Islet precursor cell (in vitro differentiated cells): ENCODE data around the gene SDK2.
A peak's percentile ranks its signal among the peaks of the same experiment; 100 is the strongest.

Source experiments
- DNase-seq: peaks from one replicate; pipeline ENCODE4 v3.0.0-alpha.2; 2018

Gene SDK2

GRCh38 chr17:73650617-73651200 lies 6.5 kb upstream of the SDK2 start:
- DNase-seq = peak; percentile 45

- DNase-seq = peak; percentile 78
Measured at GRCh38 chr17:73650140-73650539, 5.9 kb upstream of the SDK2 start.

GRCh38 chr17:73648974-73649373 lies 4.7 kb upstream of the SDK2 start:
- no peak for DNase-seq

GRCh38 chr17:73648543-73648820 lies 4.2 kb upstream of the SDK2 start:
- no peak for DNase-seq

- DNase-seq = peak; percentile 45
Measured at GRCh38 chr17:73647772-73648542, 3.7 kb upstream of the SDK2 start.

GRCh38 chr17:73647301-73647695 lies 3.1 kb upstream of the SDK2 start:
- peak; percentile 71 for DNase-seq

GRCh38 chr17:73646409-73647300 lies 2.4 kb upstream of the SDK2 start:
- peak; percentile 64 for DNase-seq

GRCh38 chr17:73645050-73645871 lies 1.0 kb upstream of the SDK2 start:
- DNase-seq = peak; percentile 87

- DNase-seq = no peak
Measured at GRCh38 chr17:73643852-73644144, 447 bp downstream of the SDK2 start.

- peak; percentile 90 for DNase-seq
Measured at GRCh38 chr17:73643001-73643851, 1.0 kb downstream of the SDK2 start.

- no peak for DNase-seq
Measured at GRCh38 chr17:73642659-73643000, 1.6 kb downstream of the SDK2 start.

- peak; percentile 70 for DNase-seq
Measured at GRCh38 chr17:73641826-73642600, 2.2 kb downstream of the SDK2 start.

- DNase-seq = peak; percentile 69
Measured at GRCh38 chr17:73640691-73641090, 3.6 kb downstream of the SDK2 start.

- no peak for DNase-seq
Measured at GRCh38 chr17:73639932-73640331, 4.3 kb downstream of the SDK2 start.

- peak; percentile 72 for DNase-seq
Measured at GRCh38 chr17:73639322-73639721, 4.9 kb downstream of the SDK2 start.

GRCh38 chr17:73638556-73638955 lies 5.7 kb downstream of the SDK2 start:
- no peak for DNase-seq

- peak; percentile 50 for DNase-seq
Measured at GRCh38 chr17:73637866-73638265, 6.4 kb downstream of the SDK2 start.

- no peak for DNase-seq
Measured at GRCh38 chr17:73635101-73635817, 9.0 kb downstream of the SDK2 start.

GRCh38 chr17:73634629-73635028 lies 9.6 kb downstream of the SDK2 start:
- no peak for DNase-seq

GRCh38 chr17:73633736-73634135 lies 10.5 kb downstream of the SDK2 start:
- DNase-seq = no peak

- no peak for DNase-seq
Measured at GRCh38 chr17:73632513-73632912, 11.7 kb downstream of the SDK2 start.
